Type B pancreatic cell (in vitro differentiated cells): Measurements from ENCODE around the gene PPARG. TPM values are rescaled to one million over a fixed set of nuclear protein-coding genes. Genes with fewer than 3 reads are reported as not detected.

Experiments used
- DNase-seq: peaks from one replicate; pipeline ENCODE4 v3.0.0; 2021; ENCODE audit warnings: mixed read lengths; ENCODE audit not compliant: unreplicated experiment; ENCODE audit errors: extremely low spot score
- H3K27ac Mint-ChIP-seq: 2 replicates; pipeline ENCODE4 v1.8.0; 2021; ENCODE audit warnings: mild to moderate bottlenecking, mixed read lengths
- H3K27me3 Mint-ChIP-seq: 2 replicates; pipeline ENCODE4 v1.8.0; 2021; ENCODE audit warnings: mixed read lengths
- H3K36me3 Mint-ChIP-seq: 2 replicates; pipeline ENCODE4 v1.8.0; 2021; ENCODE audit warnings: mixed read lengths
- H3K4me1 Mint-ChIP-seq: one replicate; pipeline ENCODE4 v1.8.0; 2021; ENCODE audit warnings: mixed read lengths; ENCODE audit not compliant: unreplicated experiment
- H3K4me3 Mint-ChIP-seq: 2 replicates; pipeline ENCODE4 v1.8.0; 2021; ENCODE audit warnings: mild to moderate bottlenecking, mixed read lengths
- H3K9me3 Mint-ChIP-seq: 2 replicates; pipeline ENCODE4 v1.8.0; 2021; ENCODE audit warnings: mixed read lengths
- CTCF ChIP-seq: fragments of 200-600 bp; sonication (generic); conservative IDR thresholded peaks from 2 replicates; pipeline ENCODE4 v1.5.0; 2021; ENCODE audit warnings: antibody characterized with exemption, mild to moderate bottlenecking
- total RNA-seq: library from RNA; stranded (reverse); gene quantifications from 2 replicates; pipeline ENCODE4 v1.2.1, GENCODE V29; 2021; ENCODE audit warnings: low replicate concordance

The PPARG gene
- total RNA-seq, 1 donor from 2014 or later = 21.5 TPM

GRCh38 chr3:12470680-12471079 lies 181.8 kb downstream of the PPARG start:
- no peaks in the 10 kb centered on the region for H3K4me1 Mint-ChIP-seq
- H3K27ac Mint-ChIP-seq = no peak overlapping the region
- peaks cover 3% of the 10 kb centered on the region for H3K27me3 Mint-ChIP-seq
- H3K4me3 Mint-ChIP-seq = no peak overlapping the region
- TF ChIP-seq CTCF = no peak
- no peaks in the 10 kb centered on the region for H3K36me3 Mint-ChIP-seq
- H3K9me3 Mint-ChIP-seq = no peaks in the 10 kb centered on the region
- no peak for DNase-seq

GRCh38 chr3:12471241-12471640 lies 182.4 kb downstream of the PPARG start:
- TF ChIP-seq CTCF = no peak
- Mint-ChIP-seq H3K27me3 (peaks cover 3% of the 10 kb centered on the region), H3K4me1 (peaks cover 4% of the 10 kb centered on the region), H3K27ac (no peak overlapping the region), H3K36me3 (no peaks in the 10 kb centered on the region), H3K4me3 (no peak overlapping the region), H3K9me3 (no peaks in the 10 kb centered on the region)
- no peak for DNase-seq

- Mint-ChIP-seq H3K4me1 (peaks cover 9% of the 10 kb centered on the region), H3K36me3 (no peaks in the 10 kb centered on the region), H3K4me3 (no peak overlapping the region), H3K27ac (no peak overlapping the region), H3K27me3 (peaks cover 3% of the 10 kb centered on the region), H3K9me3 (no peaks in the 10 kb centered on the region)
- TF ChIP-seq CTCF = no peak
- DNase-seq = no peak
These were observed 183.2 kb downstream of the PPARG start for GRCh38 chr3:12472000-12472610.

- H3K4me1 Mint-ChIP-seq = peaks cover 9% of the 10 kb centered on the region
- H3K9me3 Mint-ChIP-seq = no peaks in the 10 kb centered on the region
- no peak overlapping the region for H3K27ac Mint-ChIP-seq
- no peak for DNase-seq
- TF ChIP-seq CTCF = no peak
- no peaks in the 10 kb centered on the region for H3K36me3 Mint-ChIP-seq
- H3K4me3 Mint-ChIP-seq = no peak overlapping the region
- peaks cover 3% of the 10 kb centered on the region for H3K27me3 Mint-ChIP-seq
These were observed 183.9 kb downstream of the PPARG start for GRCh38 chr3:12472796-12473195.

GRCh38 chr3:12473511-12473910 lies 184.6 kb downstream of the PPARG start:
- TF ChIP-seq CTCF = no peak
- Mint-ChIP-seq H3K36me3 (no peaks in the 10 kb centered on the region), H3K27me3 (no peaks in the 10 kb centered on the region), H3K4me3 (no peak overlapping the region), H3K4me1 (peaks cover 9% of the 10 kb centered on the region), H3K27ac (no peak overlapping the region), H3K9me3 (no peaks in the 10 kb centered on the region)
- DNase-seq = no peak
